Caco-2 (cell line): ENCODE measurements around the gene NPTN. TPM values are rescaled to one million over a fixed set of nuclear protein-coding genes. Genes with fewer than 3 reads are reported as not detected.

Source experiments
- BruUV-seq: library from RNA; stranded (reverse); fragments of 400-500 nt; replicated peaks from 2 replicates; lab custom pipeline; 2021; lab: Mats Ljungman, UMichigan
- CTCF ChIA-PET: fragments of 300-600 bp; sonication (Branson Sonifier 250); formaldehyde crosslinking; loops from one replicate; lab custom pipeline; 2022; ENCODE audit warnings: antibody characterized with exemption; lab: Charles Lee
- POLR2A ChIA-PET: fragments of 300-600 bp; sonication (Branson Sonifier 250); formaldehyde crosslinking; loops from one replicate; lab custom pipeline; 2022; ENCODE audit warnings: antibody characterized with exemption; lab: Charles Lee
- DNase-seq, 2 experiments: peaks; one replicate each; pipeline versions ENCODE4 v3.0.0 to v3.0.0-alpha.2; 2020 to 2022
- H3K27me3 ChIP-seq: replicated peaks from 2 replicates; pipeline ENCODE4 v1.6.0; 2011; ENCODE audit warnings: low read length; ENCODE audit not compliant: control insufficient read depth, insufficient read depth
- H3K36me3 ChIP-seq: 2 replicates; pipeline ENCODE4 v1.5.1; 2011; ENCODE audit warnings: low read length; ENCODE audit not compliant: control insufficient read depth, insufficient read depth
- H3K4me1 ChIP-seq: fragments of 250-450 bp; sonication (Bioruptor Pico); 2 replicates; pipeline ENCODE4 v1.5.1; 2020; ENCODE audit warnings: mild to moderate bottlenecking
- H3K4me3 ChIP-seq: 2 replicates; pipeline ENCODE4 v1.5.1; 2011; ENCODE audit warnings: low read depth, mild to moderate bottlenecking, control low read depth, low read length
- H3K9me3 ChIP-seq: fragments of 250-450 bp; sonication (Bioruptor Pico); 2 replicates; pipeline ENCODE4 v1.5.1; 2020; ENCODE audit warnings: mild to moderate bottlenecking, moderate library complexity
- H3K27ac Mint-ChIP-seq: one replicate; pipeline ENCODE4 v1.8.0; 2022; ENCODE audit warnings: mixed read lengths; ENCODE audit not compliant: unreplicated experiment
- H3K27me3 Mint-ChIP-seq: one replicate; pipeline ENCODE4 v1.8.0; 2022; ENCODE audit warnings: mixed read lengths; ENCODE audit not compliant: insufficient read depth, unreplicated experiment
- H3K36me3 Mint-ChIP-seq: one replicate; pipeline ENCODE4 v1.8.0; 2022; ENCODE audit warnings: mild to moderate bottlenecking, mixed read lengths; ENCODE audit not compliant: insufficient read depth, unreplicated experiment
- H3K4me1 Mint-ChIP-seq: one replicate; pipeline ENCODE4 v1.8.0; 2022; ENCODE audit warnings: low read depth, mixed read lengths; ENCODE audit not compliant: unreplicated experiment
- H3K4me3 Mint-ChIP-seq: one replicate; pipeline ENCODE4 v1.8.0; 2022; ENCODE audit warnings: mild to moderate bottlenecking, moderate library complexity, mixed read lengths; ENCODE audit not compliant: unreplicated experiment
- H3K9me3 Mint-ChIP-seq: one replicate; pipeline ENCODE4 v1.8.0; 2022; ENCODE audit warnings: mixed read lengths; ENCODE audit not compliant: unreplicated experiment
- CTCF ChIP-seq, 2 experiments: fragments of 200-600 bp in 1 of 2; IDR thresholded peaks; 1 replicate in 1 of 2; 2 replicates in 1 of 2; pipeline versions ENCODE4 v1.5.1 to v1.8.0; 2011 to 2022; ENCODE audit warnings: antibody characterized with exemption in 1 of 2, control low read depth in 1 of 2, inconsistent platforms in 1 of 2, low read depth in 1 of 2, low read length in 1 of 2, mild to moderate bottlenecking in 1 of 2, moderate library complexity in 1 of 2; ENCODE audit not compliant: insufficient read depth in 1 of 2, severe bottlenecking in 1 of 2, unreplicated experiment in 1 of 2
- intact Hi-C: fragments of 100-400 bp; cut with micrococcal nuclease; formaldehyde crosslinking; loops from one replicate; pipeline ENCODE4 v1.10.0; 2022; ENCODE audit not compliant: unreplicated experiment
- total RNA-seq: library from RNA; stranded (reverse); gene quantifications from 2 replicates; pipeline ENCODE4 v1.2.3, GENCODE V29; 2022

NPTN gene
- total RNA-seq, 1 experiment from 2014 or later, result 124 TPM

GRCh38 chr15:73575636-73576247, 57.4 kb downstream of the NPTN start:
- Histone ChIP-seq H3K27me3 (no peaks in the 10 kb centered on the region), H3K36me3 (peaks cover 6% of the 10 kb centered on the region), H3K4me3 (no peak overlapping the region), H3K9me3 (no peaks in the 10 kb centered on the region), H3K4me1 (peaks cover 30% of the 10 kb centered on the region)
- no peak for DNase-seq
- intact Hi-C loops, result no loop called here
- ChIA-PET POLR2A (no interaction called here), CTCF (no interaction called here)
- Mint-ChIP-seq H3K27me3 (no peaks in the 10 kb centered on the region), H3K4me3 (no peak overlapping the region), H3K4me1 (peaks cover 24% of the 10 kb centered on the region), H3K27ac (no peak overlapping the region), H3K36me3 (peaks cover 33% of the 10 kb centered on the region), H3K9me3 (no peaks in the 10 kb centered on the region)
- no peak for TF ChIP-seq CTCF (IDR thresholded peaks at IDR 0.05; ENCODE audit: insufficient read depth in 1 of 2, low read depth in 1 of 2, low read length in 1 of 2, severe bottlenecking in 1 of 2, unreplicated experiment in 1 of 2)
- BruUV-seq, result no TSS peak

- no peak for DNase-seq
- Histone ChIP-seq H3K36me3 (peaks cover 10% of the 10 kb centered on the region), H3K4me1 (peaks cover 30% of the 10 kb centered on the region), H3K27me3 (no peaks in the 10 kb centered on the region), H3K9me3 (no peaks in the 10 kb centered on the region), H3K4me3 (no peak overlapping the region)
- no peak overlapping the region for H3K4me3 Mint-ChIP-seq
- intact Hi-C loops, result no loop called here
- H3K36me3 Mint-ChIP-seq, result peaks cover 47% of the 10 kb centered on the region
- BruUV-seq, result no TSS peak
- no peaks in the 10 kb centered on the region for H3K9me3 Mint-ChIP-seq
- no peak for TF ChIP-seq CTCF (IDR thresholded peaks at IDR 0.05; ENCODE audit: insufficient read depth in 1 of 2, low read depth in 1 of 2, low read length in 1 of 2, severe bottlenecking in 1 of 2, unreplicated experiment in 1 of 2)
- H3K4me1 Mint-ChIP-seq, result peaks cover 24% of the 10 kb centered on the region
- no peaks in the 10 kb centered on the region for H3K27me3 Mint-ChIP-seq
- H3K27ac Mint-ChIP-seq, result no peak overlapping the region
- ChIA-PET POLR2A (no interaction called here), CTCF (interaction anchor here (1.9 kb wide), 1 partner anchor 63 kb away, joined by 7 read pairs; no protein-coding TSS in a partner anchor)
These were observed 59.6 kb downstream of the NPTN start for GRCh38 chr15:73573572-73573971.

DNA sequence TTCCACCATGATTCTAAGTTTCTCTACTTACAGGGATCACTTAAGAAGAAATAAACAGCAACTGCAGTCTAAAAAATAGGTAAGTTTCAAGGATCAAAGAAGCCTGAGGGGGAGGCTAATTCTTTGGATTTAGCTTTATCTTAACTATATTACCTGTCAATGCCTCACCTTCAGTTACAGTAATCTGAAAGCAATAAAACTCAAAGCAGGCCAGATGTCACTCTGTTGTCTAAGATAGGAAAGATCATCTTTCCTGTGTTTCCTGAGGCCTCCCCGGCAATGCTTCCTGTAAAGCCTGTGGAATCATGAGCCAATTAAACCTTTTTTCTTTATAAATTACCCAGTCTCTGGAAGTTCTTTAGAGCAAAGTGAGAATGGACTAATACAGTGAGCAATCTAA, 60.2 kb downstream of the NPTN start:
- H3K9me3 ChIP-seq, result no peaks in the 10 kb centered on the region
- ChIA-PET CTCF (interaction anchor here (1.9 kb wide), 1 partner anchor 63 kb away, joined by 7 read pairs; no protein-coding TSS in a partner anchor), POLR2A (no interaction called here)
- H3K36me3 ChIP-seq, result peaks cover 10% of the 10 kb centered on the region
- intact Hi-C loops, result no loop called here
- Mint-ChIP-seq H3K4me3 (no peak overlapping the region), H3K36me3 (peaks cover 42% of the 10 kb centered on the region), H3K9me3 (no peaks in the 10 kb centered on the region), H3K27ac (no peak overlapping the region), H3K27me3 (no peaks in the 10 kb centered on the region), H3K4me1 (peaks cover 24% of the 10 kb centered on the region)
- no peak overlapping the region for H3K4me3 ChIP-seq
- no TSS peak for BruUV-seq
- no peaks in the 10 kb centered on the region for H3K27me3 ChIP-seq
- peaks cover 30% of the 10 kb centered on the region for H3K4me1 ChIP-seq
- DNase-seq, result no peak
- no peak for TF ChIP-seq CTCF (IDR thresholded peaks at IDR 0.05; ENCODE audit: insufficient read depth in 1 of 2, low read depth in 1 of 2, low read length in 1 of 2, severe bottlenecking in 1 of 2, unreplicated experiment in 1 of 2)
